ENCODE results near the gene NPFF.
"Not testable (repeated sequence)": the region's sequence is repeated elsewhere in the genome, so short reads cannot be mapped to it uniquely, and the experiment has no call there.

NPFF gene

DNA sequence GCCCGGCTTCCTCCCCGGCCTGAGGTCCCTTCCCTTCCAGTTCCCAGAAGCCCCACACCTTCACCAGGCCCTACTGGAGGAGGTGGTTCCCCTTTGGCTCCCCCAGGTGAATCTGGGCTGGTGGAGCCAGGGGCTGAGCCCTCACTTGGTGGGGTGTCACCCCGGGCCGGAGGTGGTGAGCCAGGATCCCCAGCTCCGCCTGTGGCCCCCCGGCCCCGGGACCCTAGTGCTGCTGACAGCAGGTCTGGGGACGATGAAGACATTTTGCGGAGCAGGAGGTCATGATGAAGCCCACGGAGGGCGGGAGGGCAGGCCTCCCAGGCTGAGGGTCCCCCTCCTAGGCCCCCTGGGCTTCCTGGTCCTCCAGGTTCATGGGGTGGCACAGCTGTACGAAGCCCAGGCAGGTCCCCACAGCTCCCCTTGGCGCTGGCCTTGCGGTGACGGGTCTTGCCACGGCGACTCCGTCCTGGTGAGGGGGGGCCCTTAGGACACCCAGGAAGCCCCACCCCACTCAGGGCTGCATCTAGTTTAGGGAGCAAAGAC is 24.6 kb downstream of the NPFF start:
- DNase-seq (ENCODE audit: low spot score): no peak
- in situ Hi-C loops (cut with MboI; ENCODE audit: low pct_unique_long_range_greater_than_20kb, low sequenced_read_pairs, unreplicated experiment): no loop called here

DNA sequence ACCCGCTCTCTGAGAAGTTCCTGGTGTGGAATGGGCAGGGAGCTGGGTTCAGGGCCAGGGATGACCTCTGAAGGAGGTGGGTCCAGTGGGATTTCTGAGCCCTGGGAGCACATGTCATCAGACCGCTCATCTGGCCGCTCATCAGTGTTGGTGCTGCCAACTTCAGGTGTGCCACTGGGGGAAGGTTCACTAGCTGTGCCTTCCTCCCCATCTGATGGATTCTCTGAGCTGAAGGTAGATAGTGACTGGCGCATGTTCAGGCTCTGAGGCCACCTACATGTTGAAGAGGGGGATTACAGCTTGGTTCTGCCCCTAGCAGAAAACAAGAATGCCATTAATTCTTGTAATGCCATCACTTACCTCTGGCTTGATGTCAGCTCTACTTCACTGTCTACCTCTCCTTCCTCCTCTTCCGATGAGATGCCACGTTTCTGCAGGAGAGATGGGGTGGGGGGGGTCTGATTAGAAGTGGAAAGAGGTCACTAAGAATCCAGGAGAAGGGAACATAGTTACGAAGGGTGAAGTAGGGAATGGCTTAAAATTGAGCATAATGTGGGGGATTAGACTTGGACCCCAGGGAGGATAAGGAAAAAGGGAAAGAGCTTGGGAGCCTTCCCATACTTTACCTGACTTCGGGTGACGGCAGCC is 25.2 kb downstream of the NPFF start:
- no peak for DNase-seq (ENCODE audit: low spot score)
- in situ Hi-C loops (cut with MboI; ENCODE audit: low pct_unique_long_range_greater_than_20kb, low sequenced_read_pairs, unreplicated experiment): no loop called here
- TF ChIP-seq, protein P1, sequence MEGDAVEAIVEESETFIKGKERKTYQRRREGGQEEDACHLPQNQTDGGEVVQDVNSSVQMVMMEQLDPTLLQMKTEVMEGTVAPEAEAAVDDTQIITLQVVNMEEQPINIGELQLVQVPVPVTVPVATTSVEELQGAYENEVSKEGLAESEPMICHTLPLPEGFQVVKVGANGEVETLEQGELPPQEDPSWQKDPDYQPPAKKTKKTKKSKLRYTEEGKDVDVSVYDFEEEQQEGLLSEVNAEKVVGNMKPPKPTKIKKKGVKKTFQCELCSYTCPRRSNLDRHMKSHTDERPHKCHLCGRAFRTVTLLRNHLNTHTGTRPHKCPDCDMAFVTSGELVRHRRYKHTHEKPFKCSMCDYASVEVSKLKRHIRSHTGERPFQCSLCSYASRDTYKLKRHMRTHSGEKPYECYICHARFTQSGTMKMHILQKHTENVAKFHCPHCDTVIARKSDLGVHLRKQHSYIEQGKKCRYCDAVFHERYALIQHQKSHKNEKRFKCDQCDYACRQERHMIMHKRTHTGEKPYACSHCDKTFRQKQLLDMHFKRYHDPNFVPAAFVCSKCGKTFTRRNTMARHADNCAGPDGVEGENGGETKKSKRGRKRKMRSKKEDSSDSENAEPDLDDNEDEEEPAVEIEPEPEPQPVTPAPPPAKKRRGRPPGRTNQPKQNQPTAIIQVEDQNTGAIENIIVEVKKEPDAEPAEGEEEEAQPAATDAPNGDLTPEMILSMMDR (IDR thresholded peaks at IDR 0.05; ENCODE audit: extremely low read depth, insufficient read depth, missing control alignments): no peak

More for the DNA sequence above, 24.6 kb downstream of the NPFF start:
- TF ChIP-seq, protein P1 (IDR thresholded peaks at IDR 0.05; ENCODE audit: extremely low read depth, insufficient read depth, missing control alignments): no peak

DNA sequence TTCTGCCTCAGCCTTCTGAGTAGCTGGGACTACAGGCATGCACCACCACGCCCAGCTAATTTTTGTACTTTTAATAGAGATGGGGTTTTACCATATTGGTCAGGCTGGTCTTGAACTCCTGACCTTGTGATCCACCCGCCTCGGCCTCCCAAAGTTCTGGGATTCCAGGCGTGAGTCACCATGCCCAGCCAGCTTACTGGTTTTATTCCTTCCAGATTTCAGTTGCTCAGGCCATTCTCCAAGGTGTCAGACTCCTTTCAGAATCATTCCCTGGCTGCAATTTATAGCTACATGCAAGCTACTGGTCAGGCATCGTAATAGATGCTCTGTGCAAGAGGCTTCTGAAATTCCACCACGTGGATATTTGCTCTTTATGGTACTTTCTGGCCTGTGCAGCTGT is 25.8 kb downstream of the NPFF start:
- in situ Hi-C loops (cut with MboI; ENCODE audit: low pct_unique_long_range_greater_than_20kb, low sequenced_read_pairs, unreplicated experiment); DNase-seq (ENCODE audit: low spot score): not testable (repeated sequence)

DNA sequence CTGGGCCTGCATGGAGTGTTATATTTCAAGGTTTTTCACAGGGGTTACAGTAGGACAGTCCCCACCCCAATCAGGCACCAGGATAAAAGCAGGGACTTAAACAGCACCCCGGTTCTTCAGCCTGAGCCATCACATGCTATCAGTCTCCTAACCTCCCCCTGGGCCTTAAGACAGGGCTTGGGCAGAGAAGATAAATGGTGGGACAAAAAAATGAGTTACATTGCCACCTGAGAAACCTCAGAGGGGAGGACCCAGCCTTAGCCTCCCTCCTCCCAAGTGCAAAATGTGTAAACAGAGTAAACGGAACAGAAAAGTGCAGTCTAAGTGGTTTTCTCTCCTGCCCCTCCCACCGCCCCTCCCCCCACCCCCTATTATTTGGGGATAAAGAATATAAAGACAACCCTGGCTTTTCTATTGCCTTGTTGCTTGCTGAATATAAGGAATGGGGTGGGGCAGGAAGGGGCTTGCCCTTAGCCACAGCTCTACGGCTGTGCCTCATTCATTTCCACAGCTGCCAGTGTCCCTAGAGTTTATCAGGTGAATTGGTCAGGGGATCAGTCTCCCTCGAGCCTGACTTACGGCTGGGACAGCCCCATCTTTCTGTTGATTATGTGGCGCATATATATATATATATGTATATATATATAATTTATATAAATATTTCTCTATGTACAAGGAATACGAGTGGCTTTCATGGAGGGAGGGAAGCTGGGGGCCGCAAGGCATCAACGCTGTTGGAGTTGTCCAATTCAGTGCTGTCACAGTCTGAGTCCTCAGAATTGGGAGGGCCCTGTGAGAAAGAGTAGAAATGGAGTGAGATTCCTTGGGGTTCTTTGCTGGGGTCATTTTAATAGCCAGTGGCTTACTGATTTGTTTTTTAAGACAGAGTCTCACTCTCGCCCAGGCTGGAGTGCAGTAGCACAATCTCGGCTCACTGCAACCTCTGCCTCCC is 26.5 kb downstream of the NPFF start:
- in situ Hi-C loops (cut with MboI; ENCODE audit: low pct_unique_long_range_greater_than_20kb, low sequenced_read_pairs, unreplicated experiment): no loop called here
- DNase-seq (ENCODE audit: low spot score): no peak

DNA sequence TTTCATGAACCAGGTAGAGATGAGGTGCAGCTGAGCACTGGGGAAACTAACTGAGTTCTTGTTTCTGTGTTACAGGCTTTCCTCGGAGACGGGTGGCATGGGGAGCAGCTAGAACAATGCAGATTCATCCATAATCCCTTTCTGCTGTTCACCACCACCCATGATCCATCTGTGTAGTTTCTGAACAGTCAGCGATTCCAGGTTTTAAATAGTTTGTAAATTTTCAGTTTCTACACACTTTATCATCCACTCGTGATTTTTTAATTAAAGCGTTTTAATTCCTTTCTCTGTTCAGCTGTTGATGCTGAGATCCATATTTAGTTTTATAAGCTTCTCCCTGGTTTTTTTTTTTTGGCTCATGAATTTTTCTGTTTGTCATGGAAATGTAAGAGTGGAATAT is 28.0 kb downstream of the NPFF start:
- TF ChIP-seq, protein P1 (IDR thresholded peaks at IDR 0.05; ENCODE audit: extremely low read depth, insufficient read depth, missing control alignments): no peak
- in situ Hi-C loops (cut with MboI; ENCODE audit: low pct_unique_long_range_greater_than_20kb, low sequenced_read_pairs, unreplicated experiment): no loop called here
- no peak for DNase-seq (ENCODE audit: low spot score)

More for the DNA sequence above, 26.5 kb downstream of the NPFF start:
- TF ChIP-seq, protein P1 (IDR thresholded peaks at IDR 0.05; ENCODE audit: extremely low read depth, insufficient read depth, missing control alignments): no peak

DNA sequence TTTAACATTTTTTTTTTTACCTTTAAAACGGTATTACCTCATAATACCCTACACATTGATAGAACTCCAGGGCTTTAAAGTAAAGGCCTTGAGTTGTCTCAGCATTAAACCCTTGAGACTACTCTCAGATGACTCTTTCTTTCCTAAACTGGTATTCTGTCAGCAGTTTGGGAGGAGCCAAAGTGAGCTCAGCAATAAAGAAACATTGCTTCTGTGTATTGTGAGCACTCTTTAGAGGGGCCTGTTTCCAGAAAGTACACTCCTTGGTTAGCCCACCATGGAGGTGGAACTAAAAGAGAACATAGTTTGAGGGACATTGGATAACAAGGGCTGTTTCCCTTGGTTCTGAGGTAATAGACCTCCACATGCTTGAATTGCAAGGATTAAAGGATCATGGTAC is 28.4 kb downstream of the NPFF start:
- in situ Hi-C loops (cut with MboI; ENCODE audit: low pct_unique_long_range_greater_than_20kb, low sequenced_read_pairs, unreplicated experiment): no loop called here
- no peak for DNase-seq (ENCODE audit: low spot score)
- TF ChIP-seq, protein P1 (IDR thresholded peaks at IDR 0.05; ENCODE audit: extremely low read depth, insufficient read depth, missing control alignments): no peak

All from GM13977 (cell line).